H1 (cell line): ENCODE data around the gene TFF1. TPM values are rescaled to one million over a fixed set of nuclear protein-coding genes. Genes with fewer than 3 reads are reported as not detected.

Experiments used
- CTCF ChIA-PET: fragments of 300-600 bp; sonication (Branson Sonifier 250); formaldehyde crosslinking; loops from one replicate; lab custom pipeline; 2021; ENCODE audit not compliant: partially characterized antibody; lab: Charles Lee
- POLR2A ChIA-PET: fragments of 300-600 bp; sonication (Branson Sonifier 250); formaldehyde crosslinking; loops from one replicate; lab custom pipeline; 2021; ENCODE audit warnings: inconsistent platforms; ENCODE audit not compliant: partially characterized antibody; lab: Charles Lee
- DNase-seq, 2 experiments: peaks; one replicate each; pipeline versions ENCODE4 v3.0.0 to v3.0.0-alpha.2; 2010 to 2022; ENCODE audit warnings: low spot score in 2 of 2, low read depth in 1 of 2, mixed read lengths in 1 of 2
- FAIRE-seq: peaks from 2 replicates; lab custom pipeline; 2011; peaks lifted over from hg19 to GRCh38; lab: Jason Lieb, UNC
- H2AFZ ChIP-seq: 2 replicates; pipeline ENCODE4 v1.8.1; 2012; ENCODE audit warnings: low read length, inconsistent platforms
- H2AK5ac ChIP-seq: 2 replicates; pipeline ENCODE4 v1.6.1; 2013; ENCODE audit warnings: low read depth, low read length
- H2BK120ac ChIP-seq: replicated peaks from 2 replicates; pipeline ENCODE3; 2013; ENCODE audit warnings: low read depth, low read length, inconsistent platforms
- H2BK12ac ChIP-seq: 2 replicates; pipeline ENCODE4 v1.6.1; 2013; ENCODE audit warnings: low read depth, low read length
- H2BK15ac ChIP-seq: 2 replicates; pipeline ENCODE4 v1.6.1; 2013; ENCODE audit warnings: low read length
- H2BK20ac ChIP-seq: 2 replicates; pipeline ENCODE4 v1.6.1; 2013; ENCODE audit warnings: low read length
- H2BK5ac ChIP-seq: 2 replicates; pipeline ENCODE4 v1.6.1; 2013; ENCODE audit warnings: low read depth, low read length
- H3K14ac ChIP-seq: 2 replicates; pipeline ENCODE4 v1.6.1; 2013; ENCODE audit warnings: inconsistent platforms; ENCODE audit not compliant: insufficient read length
- H3K18ac ChIP-seq: 2 replicates; pipeline ENCODE4 v1.6.1; 2013; ENCODE audit warnings: low read length; ENCODE audit errors: extremely low read depth
- H3K23ac ChIP-seq: 2 replicates; pipeline ENCODE4 v1.6.1; 2013; ENCODE audit warnings: inconsistent platforms; ENCODE audit not compliant: insufficient read length
- H3K23me2 ChIP-seq: 2 replicates; pipeline ENCODE4 v1.6.1; 2013; ENCODE audit warnings: low read depth, low read length
- H3K27ac ChIP-seq: 2 replicates; pipeline ENCODE4 v1.6.1; 2011; ENCODE audit warnings: low read depth, low read length, inconsistent platforms
- H3K27me3 ChIP-seq, 4 experiments: replicated peaks in 1 of 4; 1 replicate in 1 of 4; 2 replicates in 3 of 4; pipeline versions ENCODE4 v1.6.1 to v1.8.1; 2011 to 2013; ENCODE audit warnings: low read length in 3 of 4, mild to moderate bottlenecking in 3 of 4, inconsistent platforms in 2 of 4, mixed read lengths in 2 of 4, moderate library complexity in 1 of 4; ENCODE audit not compliant: control insufficient read depth in 3 of 4, insufficient read depth in 3 of 4; ENCODE audit errors: extremely low read depth in 1 of 4
- H3K36me3 ChIP-seq, 4 experiments: 2 replicates each; pipeline versions ENCODE4 v1.6.1 to v1.8.1; 2011 to 2013; ENCODE audit warnings: mild to moderate bottlenecking in 4 of 4, low read length in 3 of 4, moderate library complexity in 2 of 4, control low read depth in 1 of 4, inconsistent platforms in 1 of 4; ENCODE audit not compliant: insufficient read depth in 4 of 4, control insufficient read depth in 2 of 4
- H3K4ac ChIP-seq: replicated peaks from 2 replicates; pipeline ENCODE3; 2013; ENCODE audit warnings: low read length, low read depth, mixed read lengths, inconsistent platforms; ENCODE audit not compliant: insufficient read length
- H3K4me1 ChIP-seq, 4 experiments: replicated peaks in 1 of 4; 1 replicate in 1 of 4; 2 replicates in 3 of 4; pipeline versions ENCODE4 v1.6.1 to v1.8.1; 2011 to 2013; ENCODE audit warnings: low read length in 3 of 4, inconsistent platforms in 2 of 4, mixed read lengths in 1 of 4; ENCODE audit not compliant: insufficient read depth in 4 of 4, control insufficient read depth in 3 of 4
- H3K4me2 ChIP-seq, 2 experiments: 2 replicates each; pipeline versions ENCODE4 v1.6.1 to v1.8.1; 2011 to 2013; ENCODE audit warnings: low read depth in 2 of 2, low read length in 2 of 2, control low read depth in 1 of 2, inconsistent platforms in 1 of 2, mild to moderate bottlenecking in 1 of 2; ENCODE audit not compliant: insufficient read depth in 1 of 2
- H3K4me3 ChIP-seq, 4 experiments: fragments of 200-600, 300-600 bp in 1 of 4; sonication (generic), shearing (Covaris generic), sonication (Bioruptor Twin) in 1 of 4; 2 replicates each; pipeline versions ENCODE4 v1.5.1 to v1.8.1; 2011 to 2016; ENCODE audit warnings: low read length in 4 of 4, low read depth in 3 of 4, control low read depth in 2 of 4, inconsistent platforms in 2 of 4, mild to moderate bottlenecking in 2 of 4, mixed read lengths in 1 of 4, moderate library complexity in 1 of 4; ENCODE audit not compliant: insufficient read depth in 2 of 4; ENCODE audit errors: extremely low read depth in 1 of 4
- H3K56ac ChIP-seq: replicated peaks from 2 replicates; pipeline ENCODE3; 2013; ENCODE audit warnings: low read depth, mild to moderate bottlenecking, mixed read lengths, low read length, inconsistent platforms; ENCODE audit not compliant: insufficient read length
- H3K79me1 ChIP-seq: 2 replicates; pipeline ENCODE4 v1.6.1; 2013; ENCODE audit warnings: low read depth, low read length, control low read depth
- H3K79me2 ChIP-seq, 2 experiments: 2 replicates each; pipeline versions ENCODE4 v1.6.1 to v1.8.1; 2012 to 2013; ENCODE audit warnings: low read length in 2 of 2, mild to moderate bottlenecking in 2 of 2, inconsistent platforms in 1 of 2; ENCODE audit not compliant: insufficient read depth in 2 of 2, control insufficient read depth in 1 of 2
- H3K9ac ChIP-seq, 4 experiments: replicated peaks in 1 of 4; 1 replicate in 1 of 4; 2 replicates in 3 of 4; pipeline versions ENCODE4 v1.6.1 to v1.8.1; 2011 to 2013; ENCODE audit warnings: low read depth in 3 of 4, low read length in 3 of 4, control low read depth in 2 of 4, mild to moderate bottlenecking in 2 of 4, moderate library complexity in 2 of 4, inconsistent platforms in 1 of 4; ENCODE audit errors: extremely low read depth in 1 of 4
- H3K9me3 ChIP-seq, 2 experiments: 2 replicates each; pipeline versions ENCODE4 v1.6.1 to v1.8.1; 2012 to 2013; ENCODE audit warnings: mild to moderate bottlenecking in 2 of 2, moderate library complexity in 2 of 2, control low read depth in 1 of 2, inconsistent platforms in 1 of 2, low read depth in 1 of 2, low read length in 1 of 2, mixed read lengths in 1 of 2; ENCODE audit not compliant: insufficient read depth in 2 of 2
- H4K20me1 ChIP-seq, 2 experiments: replicated peaks in 1 of 2; 2 replicates each; pipeline versions ENCODE3 to v1.8.1; 2011 to 2013; ENCODE audit warnings: inconsistent platforms in 2 of 2, low read length in 2 of 2, mild to moderate bottlenecking in 1 of 2; ENCODE audit not compliant: insufficient read depth in 2 of 2, control insufficient read depth in 1 of 2
- H4K5ac ChIP-seq: 2 replicates; pipeline ENCODE4 v1.6.1; 2013; ENCODE audit warnings: low read length, low read depth, mixed read lengths, inconsistent platforms; ENCODE audit not compliant: insufficient read length
- H4K8ac ChIP-seq: 2 replicates; pipeline ENCODE4 v1.8.0; 2013; ENCODE audit warnings: mild to moderate bottlenecking, moderate library complexity, low read length, inconsistent platforms; ENCODE audit not compliant: insufficient read depth; ENCODE audit errors: extremely low read depth
- H4K91ac ChIP-seq: replicated peaks from 2 replicates; pipeline ENCODE3; 2013; ENCODE audit warnings: low read length, mixed read lengths, inconsistent platforms; ENCODE audit not compliant: insufficient read length
- BRCA1 ChIP-seq: IDR thresholded peaks from 2 replicates; pipeline ENCODE4 v1.6.1; 2012; ENCODE audit warnings: low read depth, low read length, improper control_type of control experiment
- MAFK ChIP-seq: IDR thresholded peaks from 2 replicates; pipeline ENCODE4 v1.6.1; 2012; ENCODE audit warnings: low read depth, mild to moderate bottlenecking, improper control_type of control experiment, low read length
- SUZ12 ChIP-seq: fragments of 200-600 bp; sonication (generic); IDR thresholded peaks from 2 replicates; pipeline ENCODE4 v1.6.1; 2012; ENCODE audit warnings: mild to moderate bottlenecking, inconsistent platforms, low read length, moderate library complexity, mixed read lengths
- WGBS, 2 experiments: shearing (Covaris generic) in 1 of 2; methylation state at CpG; one replicate each; pipeline versions ENCODE4 v1.1.6 to v1.1.7; 2013 to 2015; ENCODE audit warnings: low lambda C conversion rate in 2 of 2, mixed read lengths in 2 of 2, inconsistent platforms in 1 of 2, low coverage in 1 of 2, missing lambda C conversion rate in 1 of 2; ENCODE audit not compliant: insufficient replicate concordance in 2 of 2, insufficient coverage in 1 of 2, insufficient read length in 1 of 2; ENCODE audit errors: extremely low coverage in 1 of 2, missing lambda C conversion rate in 1 of 2; 5-methylcytosine and 5-hydroxymethylcytosine counted together
- polyA plus RNA-seq, 7 experiments: library from polyadenylated mRNA; depleted of rRNA in 3 of 7; stranded (reverse) in 5 of 7; unstranded in 2 of 7; fragments of >200 nt in 5 of 7; fragments of 200-250 nt in 2 of 7; gene quantifications; 1 replicate in 5 of 7; 2 replicates in 1 of 7; 4 replicates in 1 of 7; pipeline versions ENCODE4 v1.2.1 to v1.2.3, GENCODE V29; 2011 to 2013; ENCODE audit warnings: missing spikeins in 2 of 7, mixed read lengths in 2 of 7
- total RNA-seq: library from RNA; stranded (reverse); fragmentation: NEBNext Ultra II Directional; extraction: Animal tissue kit (Norgen Biotek cat#: 25700); gene quantifications from 2 replicates; pipeline ENCODE4 v1.2.1, GENCODE V29; 2021

Gene TFF1
- total and polyA plus RNA-seq, 2 of the 8 experiments (the other 6 are each of a cell fraction or from before 2014, with no cell fraction given): not detected

DNA sequence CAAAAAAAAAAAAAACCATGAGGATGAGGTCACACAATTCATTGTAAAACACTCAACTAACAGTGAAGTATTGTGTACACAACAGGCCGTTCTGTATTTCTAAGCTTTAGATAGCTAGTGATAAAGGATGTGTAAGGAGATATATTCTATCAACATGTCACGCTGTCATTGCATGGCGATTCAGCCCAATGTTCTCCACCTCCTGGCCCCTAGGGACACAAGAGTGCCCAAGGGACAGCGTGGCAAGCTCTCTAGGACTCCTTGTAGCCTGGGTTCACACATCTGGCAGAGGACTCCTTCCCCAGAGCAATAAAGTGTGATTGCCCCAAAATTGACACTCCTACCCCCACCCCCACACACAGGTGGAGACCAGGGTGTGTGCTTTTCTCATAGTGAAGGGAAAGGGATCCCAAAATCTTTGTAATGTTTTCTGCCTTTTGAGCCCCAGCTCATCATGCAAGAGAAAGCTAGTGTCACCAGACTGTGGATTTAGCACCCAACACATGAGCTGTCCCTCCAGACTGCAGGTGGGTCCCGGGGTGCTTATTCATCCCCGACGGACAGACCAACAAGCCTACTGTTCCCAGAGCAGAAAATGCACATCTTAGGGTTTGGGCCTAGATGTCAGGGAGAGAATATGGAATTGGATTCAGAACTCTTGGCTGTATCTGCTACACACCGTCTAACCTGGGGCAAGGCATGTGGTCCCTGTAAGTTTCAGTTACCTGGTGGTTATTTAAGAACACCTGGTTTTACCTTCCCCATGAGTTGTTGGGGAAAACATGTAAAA lies 18.0 kb upstream of the TFF1 start:
- H3K4ac ChIP-seq: no peak overlapping the region
- no peak overlapping the region for H3K27ac ChIP-seq
- CTCF ChIA-PET: interaction anchor here (0.6 kb wide), 2 partner anchors 24 to 147 kb away, joined by 3 read pairs; no protein-coding TSS in a partner anchor
- DNase-seq (no peak), FAIRE-seq (no peak)
- POLR2A ChIA-PET: no interaction called here
- H2BK120ac ChIP-seq: no peak overlapping the region
- no peak overlapping the region for H2BK5ac ChIP-seq
- TF ChIP-seq MAFK: no peak
- no peak for TF ChIP-seq SUZ12
- no peak for TF ChIP-seq BRCA1
- H3K4me2 ChIP-seq: no peak overlapping the region
- H3K9me3 ChIP-seq: peaks cover 0 to 4% of the 10 kb centered on the region in 2 experiments; a peak in 1 of 4 replicates
- 0 out of 7 replicates have a peak, but pooled peaks cover 0 to 2% (median 0%) of the 10 kb centered on the region in 4 experiments for H3K27me3 ChIP-seq
- WGBS, 2 experiments: 92% methylated on average over 8 of the region's 8 CpGs; no CpG with 5 or more reads in 1 of the 2 experiments
- H4K20me1 ChIP-seq: peaks cover 0 to 3% of the 10 kb centered on the region in 2 experiments
- H2BK20ac ChIP-seq: no peak overlapping the region
- no peak overlapping the region for H3K23ac ChIP-seq
- no peaks in the 10 kb centered on the region for H3K23me2 ChIP-seq
- H4K8ac ChIP-seq: no peak overlapping the region; the same call in 1 of the 2 replicates
- peaks cover 0 to 7% (median 3%) of the 10 kb centered on the region in 4 experiments; a peak in 2 of 7 replicates for H3K4me1 ChIP-seq
- no peak overlapping the region for H2AFZ ChIP-seq
- H3K56ac ChIP-seq: no peak overlapping the region
- no peak overlapping the region for H2BK15ac ChIP-seq
- no peaks in the 10 kb centered on the region; the same call in 1 of the 2 replicates for H3K79me1 ChIP-seq
- no peak overlapping the region for H4K91ac ChIP-seq
- H3K79me2 ChIP-seq: no peaks in the 10 kb centered on the region
- no peak overlapping the region for H2AK5ac ChIP-seq
- H3K14ac ChIP-seq: no peak overlapping the region
- H2BK12ac ChIP-seq: no peak overlapping the region
- H4K5ac ChIP-seq: no peak overlapping the region
- no peak overlapping the region for H3K9ac ChIP-seq
- no peak overlapping the region for H3K4me3 ChIP-seq
- H3K18ac ChIP-seq: no peak overlapping the region
- no peaks in the 10 kb centered on the region for H3K36me3 ChIP-seq
